WERI-Rb-1 (cell line): Measurements from ENCODE around the gene CPZ.
"Not testable (repeated sequence)": the region's sequence is repeated elsewhere in the genome, so short reads cannot be mapped to it uniquely, and the experiment has no call there.

Source experiments
- DNase-seq: peaks from one replicate; pipeline ENCODE4 v3.0.0-alpha.2; 2020
- H3K27ac ChIP-seq: fragments of 250-450 bp; sonication (Bioruptor Pico); 2 replicates; pipeline ENCODE4 v1.5.1; 2020; ENCODE audit warnings: mild to moderate bottlenecking, moderate library complexity
- H3K27me3 ChIP-seq: fragments of 250-450 bp; sonication (Bioruptor Pico); 2 replicates; pipeline ENCODE4 v1.5.1; 2021; ENCODE audit warnings: mild to moderate bottlenecking, low read depth, moderate library complexity; ENCODE audit not compliant: insufficient read depth, severe bottlenecking
- H3K36me3 ChIP-seq: fragments of 250-450 bp; sonication (Bioruptor Pico); 2 replicates; pipeline ENCODE4 v1.5.1; 2020; ENCODE audit warnings: mild to moderate bottlenecking, moderate library complexity
- H3K4me3 ChIP-seq: 2 replicates; pipeline ENCODE4 v1.5.1; 2011; ENCODE audit warnings: low read depth, mild to moderate bottlenecking, control low read depth, low read length
- H3K9me3 ChIP-seq: fragments of 250-450 bp; sonication (Bioruptor Pico); 2 replicates; pipeline ENCODE4 v1.5.1; 2021; ENCODE audit warnings: mild to moderate bottlenecking, moderate library complexity; ENCODE audit not compliant: severe bottlenecking
- TF ChIP-seq, protein P1 (sequence below): IDR thresholded peaks from 2 replicates; pipeline ENCODE4 v1.5.1; 2011; ENCODE audit warnings: low read depth, mild to moderate bottlenecking, control low read depth, inconsistent platforms, low read length

Gene CPZ

DNA sequence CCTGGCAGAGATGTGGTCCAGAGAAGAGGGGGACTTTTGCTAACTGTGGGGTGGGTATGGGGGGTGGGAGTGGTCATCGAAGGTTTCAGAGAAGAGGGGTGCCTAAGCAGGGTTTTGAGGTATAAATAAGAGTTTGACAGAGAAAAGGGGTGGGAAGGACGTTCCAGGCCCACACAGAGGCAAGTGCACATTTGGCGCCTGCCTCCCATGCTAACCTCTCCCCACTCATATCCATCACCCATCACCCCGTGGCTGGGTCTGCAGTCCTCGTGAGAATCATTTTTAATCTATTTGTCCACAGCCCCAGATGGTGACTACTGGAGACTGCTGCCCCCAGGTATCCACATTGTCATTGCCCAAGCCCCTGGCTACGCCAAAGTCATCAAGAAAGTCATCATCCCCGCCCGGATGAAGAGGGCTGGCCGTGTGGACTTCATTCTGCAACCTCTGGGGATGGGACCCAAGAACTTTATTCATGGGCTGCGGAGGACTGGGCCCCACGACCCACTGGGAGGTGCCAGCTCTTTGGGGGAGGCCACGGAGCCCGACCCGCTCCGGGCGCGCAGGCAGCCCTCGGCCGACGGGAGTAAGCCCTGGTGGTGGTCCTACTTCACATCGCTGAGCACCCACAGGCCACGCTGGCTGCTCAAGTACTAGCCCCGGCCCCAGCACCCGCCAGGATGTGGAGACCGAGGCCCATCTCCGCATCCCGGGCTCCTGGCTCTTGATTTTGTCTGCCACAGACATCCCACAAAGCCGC is 26.6 kb downstream of the CPZ start:
- no peak overlapping the region for H3K4me3 ChIP-seq
- no peak for DNase-seq
- H3K27me3 ChIP-seq: no peaks in the 10 kb centered on the region
- TF ChIP-seq, protein P1, sequence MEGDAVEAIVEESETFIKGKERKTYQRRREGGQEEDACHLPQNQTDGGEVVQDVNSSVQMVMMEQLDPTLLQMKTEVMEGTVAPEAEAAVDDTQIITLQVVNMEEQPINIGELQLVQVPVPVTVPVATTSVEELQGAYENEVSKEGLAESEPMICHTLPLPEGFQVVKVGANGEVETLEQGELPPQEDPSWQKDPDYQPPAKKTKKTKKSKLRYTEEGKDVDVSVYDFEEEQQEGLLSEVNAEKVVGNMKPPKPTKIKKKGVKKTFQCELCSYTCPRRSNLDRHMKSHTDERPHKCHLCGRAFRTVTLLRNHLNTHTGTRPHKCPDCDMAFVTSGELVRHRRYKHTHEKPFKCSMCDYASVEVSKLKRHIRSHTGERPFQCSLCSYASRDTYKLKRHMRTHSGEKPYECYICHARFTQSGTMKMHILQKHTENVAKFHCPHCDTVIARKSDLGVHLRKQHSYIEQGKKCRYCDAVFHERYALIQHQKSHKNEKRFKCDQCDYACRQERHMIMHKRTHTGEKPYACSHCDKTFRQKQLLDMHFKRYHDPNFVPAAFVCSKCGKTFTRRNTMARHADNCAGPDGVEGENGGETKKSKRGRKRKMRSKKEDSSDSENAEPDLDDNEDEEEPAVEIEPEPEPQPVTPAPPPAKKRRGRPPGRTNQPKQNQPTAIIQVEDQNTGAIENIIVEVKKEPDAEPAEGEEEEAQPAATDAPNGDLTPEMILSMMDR: no peak
- no peaks in the 10 kb centered on the region for H3K36me3 ChIP-seq
- no peak overlapping the region for H3K27ac ChIP-seq
- H3K9me3 ChIP-seq: no peaks in the 10 kb centered on the region

DNA sequence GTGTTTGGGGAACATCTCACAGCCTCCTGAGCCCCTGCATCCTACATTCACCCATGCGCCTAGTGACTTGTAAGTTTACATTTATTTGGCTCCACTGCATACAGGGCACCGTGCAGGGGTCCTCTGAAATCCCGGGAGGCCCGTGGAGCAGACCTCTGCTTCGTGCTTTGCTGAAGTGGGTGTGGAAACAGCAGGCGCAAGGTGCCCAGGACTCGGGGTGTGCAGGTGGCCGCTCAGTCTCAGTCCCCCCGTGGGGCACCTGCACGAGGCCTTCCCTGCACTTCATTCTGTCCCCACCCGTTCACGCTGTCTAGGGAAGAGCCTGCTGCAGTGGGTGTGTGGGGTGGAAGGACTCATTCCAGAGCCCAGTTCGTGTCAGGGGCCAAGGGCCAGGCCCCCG is 28.6 kb downstream of the CPZ start:
- DNase-seq, H3K27ac ChIP-seq, H3K9me3 ChIP-seq, H3K27me3 ChIP-seq, H3K36me3 ChIP-seq, H3K4me3 ChIP-seq: not testable (repeated sequence)

DNA sequence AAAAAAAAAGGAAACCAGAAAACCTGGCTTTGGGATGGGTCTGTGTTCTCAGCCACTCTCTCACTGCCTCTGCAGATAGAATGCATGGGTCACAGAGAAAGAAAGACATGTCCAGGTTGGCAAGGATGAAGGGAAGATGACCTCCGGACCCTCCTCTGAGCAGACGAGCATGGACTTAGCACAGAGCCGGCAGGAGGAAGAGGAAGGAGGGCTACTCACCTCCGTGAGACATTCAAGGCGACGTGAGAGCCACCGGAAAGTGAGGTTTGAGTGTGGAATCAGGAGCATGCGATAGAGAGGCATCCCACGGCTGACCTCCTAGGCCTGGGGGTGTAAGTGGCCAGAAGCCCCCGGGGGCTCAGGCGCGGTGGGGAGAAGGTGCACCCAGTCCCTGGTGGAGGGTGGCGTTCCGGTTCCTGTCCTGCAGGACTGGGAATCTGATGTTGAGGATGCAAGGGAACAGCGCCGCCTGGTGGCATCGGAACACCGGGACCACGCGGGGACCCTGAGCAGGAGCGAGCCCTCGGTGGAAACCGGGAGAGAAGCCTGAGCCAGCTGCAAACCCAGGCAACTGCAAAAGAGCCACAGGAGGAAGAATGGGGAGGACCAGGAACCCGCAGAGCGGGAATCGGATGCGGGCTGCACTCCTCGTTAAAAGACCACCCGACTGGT is 32.2 kb downstream of the CPZ start:
- not testable (repeated sequence) for H3K27me3 ChIP-seq, H3K27ac ChIP-seq, DNase-seq, H3K9me3 ChIP-seq, H3K4me3 ChIP-seq, H3K36me3 ChIP-seq

DNA sequence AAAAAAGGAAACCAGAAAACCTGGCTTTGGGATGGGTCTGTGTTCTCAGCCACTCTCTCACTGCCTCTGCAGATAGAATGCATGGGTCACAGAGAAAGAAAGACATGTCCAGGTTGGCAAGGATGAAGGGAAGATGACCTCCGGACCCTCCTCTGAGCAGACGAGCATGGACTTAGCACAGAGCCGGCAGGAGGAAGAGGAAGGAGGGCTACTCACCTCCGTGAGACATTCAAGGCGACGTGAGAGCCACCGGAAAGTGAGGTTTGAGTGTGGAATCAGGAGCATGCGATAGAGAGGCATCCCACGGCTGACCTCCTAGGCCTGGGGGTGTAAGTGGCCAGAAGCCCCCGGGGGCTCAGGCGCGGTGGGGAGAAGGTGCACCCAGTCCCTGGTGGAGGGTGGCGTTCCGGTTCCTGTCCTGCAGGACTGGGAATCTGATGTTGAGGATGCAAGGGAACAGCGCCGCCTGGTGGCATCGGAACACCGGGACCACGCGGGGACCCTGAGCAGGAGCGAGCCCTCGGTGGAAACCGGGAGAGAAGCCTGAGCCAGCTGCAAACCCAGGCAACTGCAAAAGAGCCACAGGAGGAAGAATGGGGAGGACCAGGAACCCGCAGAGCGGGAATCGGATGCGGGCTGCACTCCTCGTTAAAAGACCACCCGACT is 37.8 kb downstream of the CPZ start:
- not testable (repeated sequence) for H3K27me3 ChIP-seq, H3K9me3 ChIP-seq, H3K36me3 ChIP-seq, H3K4me3 ChIP-seq, DNase-seq, H3K27ac ChIP-seq

DNA sequence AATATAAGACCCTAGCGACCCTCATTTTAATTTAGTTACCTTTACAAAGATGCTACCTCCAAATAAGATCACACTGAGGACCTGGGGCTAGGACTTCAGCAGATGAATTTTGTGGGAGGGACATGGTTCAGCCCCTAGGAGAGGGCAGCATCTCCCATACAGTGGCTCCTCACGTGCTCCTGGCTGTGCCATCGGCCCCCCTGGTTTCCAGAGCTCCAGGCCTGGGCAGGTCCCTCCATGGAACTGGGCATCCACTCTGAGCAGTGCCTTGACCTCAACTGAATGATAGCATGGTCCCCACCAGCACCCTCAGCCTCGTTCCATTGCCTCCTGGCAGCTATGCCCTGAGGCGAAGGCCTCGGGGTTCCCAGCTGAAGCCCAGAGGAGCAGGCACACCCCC is 39.3 kb downstream of the CPZ start:
- H3K4me3 ChIP-seq, DNase-seq, H3K36me3 ChIP-seq, H3K27ac ChIP-seq, H3K9me3 ChIP-seq, H3K27me3 ChIP-seq: not testable (repeated sequence)

DNA sequence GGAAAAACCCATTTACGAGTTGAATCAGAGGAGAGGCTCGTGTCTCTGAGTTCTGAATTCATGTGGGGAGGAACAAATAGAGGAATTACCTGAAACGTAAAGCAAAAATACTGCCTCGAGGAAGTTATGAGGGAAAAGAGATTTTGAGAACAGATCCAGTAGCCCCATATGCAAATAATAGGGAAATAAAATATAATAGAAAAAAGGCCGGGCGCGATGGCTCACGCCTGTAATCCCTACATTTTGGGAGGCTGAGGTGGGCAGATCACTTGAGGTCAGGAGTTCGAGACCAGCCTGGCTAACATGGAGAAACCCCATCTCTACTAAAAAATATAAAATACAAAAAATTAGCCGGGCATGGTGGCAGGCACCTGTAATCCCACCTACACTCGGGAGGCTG is 42.2 kb downstream of the CPZ start:
- not testable (repeated sequence) for H3K4me3 ChIP-seq, H3K27ac ChIP-seq, H3K9me3 ChIP-seq, H3K36me3 ChIP-seq, DNase-seq, H3K27me3 ChIP-seq

DNA sequence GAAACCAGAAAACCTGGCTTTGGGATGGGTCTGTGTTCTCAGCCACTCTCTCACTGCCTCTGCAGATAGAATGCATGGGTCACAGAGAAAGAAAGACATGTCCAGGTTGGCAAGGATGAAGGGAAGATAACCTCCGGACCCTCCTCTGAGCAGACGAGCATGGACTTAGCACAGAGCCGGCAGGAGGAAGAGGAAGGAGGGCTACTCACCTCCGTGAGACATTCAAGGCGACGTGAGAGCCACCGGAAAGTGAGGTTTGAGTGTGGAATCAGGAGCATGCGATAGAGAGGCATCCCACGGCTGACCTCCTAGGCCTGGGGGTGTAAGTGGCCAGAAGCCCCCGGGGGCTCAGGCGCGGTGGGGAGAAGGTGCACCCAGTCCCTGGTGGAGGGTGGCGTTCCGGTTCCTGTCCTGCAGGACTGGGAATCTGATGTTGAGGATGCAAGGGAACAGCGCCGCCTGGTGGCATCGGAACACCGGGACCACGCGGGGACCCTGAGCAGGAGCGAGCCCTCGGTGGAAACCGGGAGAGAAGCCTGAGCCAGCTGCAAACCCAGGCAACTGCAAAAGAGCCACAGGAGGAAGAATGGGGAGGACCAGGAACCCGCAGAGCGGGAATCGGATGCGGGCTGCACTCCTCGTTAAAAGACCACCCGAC is 43.5 kb downstream of the CPZ start:
- not testable (repeated sequence) for H3K4me3 ChIP-seq, DNase-seq, H3K27me3 ChIP-seq, H3K9me3 ChIP-seq, H3K36me3 ChIP-seq, H3K27ac ChIP-seq

DNA sequence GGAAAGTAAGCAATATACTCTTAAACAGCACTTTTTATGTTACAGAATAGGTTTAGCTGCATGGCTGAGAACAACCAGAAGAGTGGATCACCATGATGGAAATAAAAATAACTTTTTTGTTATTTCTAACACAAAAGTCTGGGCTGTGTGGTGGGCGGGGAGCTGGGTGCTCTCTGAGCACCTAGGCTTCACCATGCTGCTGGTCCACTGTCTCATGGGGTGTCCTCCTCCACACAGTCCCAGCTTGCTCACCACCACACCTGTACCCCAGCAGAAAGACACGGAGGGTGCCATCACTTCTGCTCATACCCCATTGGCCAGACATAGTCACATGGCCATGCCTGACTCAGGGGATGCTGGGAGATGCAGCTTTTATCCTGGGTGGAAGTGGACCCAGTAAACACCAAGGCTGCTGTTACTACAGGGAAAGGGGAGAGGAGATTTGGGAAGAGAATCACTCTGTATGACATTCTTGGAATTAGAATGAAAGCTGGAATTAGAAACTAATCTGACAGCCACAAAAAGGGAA is 45.0 kb downstream of the CPZ start:
- no peaks in the 10 kb centered on the region for H3K36me3 ChIP-seq
- H3K4me3 ChIP-seq: no peak overlapping the region
- no peaks in the 10 kb centered on the region for H3K27me3 ChIP-seq
- TF ChIP-seq, protein P1: no peak
- H3K27ac ChIP-seq: no peak overlapping the region
- DNase-seq: no peak
- no peaks in the 10 kb centered on the region for H3K9me3 ChIP-seq
